Measurements from ENCODE around the gene GUCY2C.

- TF ChIP-seq EP300 (IDR thresholded peaks at IDR 0.05) (no peak), CTCF (IDR thresholded peaks at IDR 0.05) (no peak)
These were observed 90.9 kb downstream of the GUCY2C start for GRCh38 chr12:14605401-14605989.

Data from suprapubic skin (tissue), 3 donors.